ENCODE data around the gene CCDC50.

CCDC50 gene

DNA sequence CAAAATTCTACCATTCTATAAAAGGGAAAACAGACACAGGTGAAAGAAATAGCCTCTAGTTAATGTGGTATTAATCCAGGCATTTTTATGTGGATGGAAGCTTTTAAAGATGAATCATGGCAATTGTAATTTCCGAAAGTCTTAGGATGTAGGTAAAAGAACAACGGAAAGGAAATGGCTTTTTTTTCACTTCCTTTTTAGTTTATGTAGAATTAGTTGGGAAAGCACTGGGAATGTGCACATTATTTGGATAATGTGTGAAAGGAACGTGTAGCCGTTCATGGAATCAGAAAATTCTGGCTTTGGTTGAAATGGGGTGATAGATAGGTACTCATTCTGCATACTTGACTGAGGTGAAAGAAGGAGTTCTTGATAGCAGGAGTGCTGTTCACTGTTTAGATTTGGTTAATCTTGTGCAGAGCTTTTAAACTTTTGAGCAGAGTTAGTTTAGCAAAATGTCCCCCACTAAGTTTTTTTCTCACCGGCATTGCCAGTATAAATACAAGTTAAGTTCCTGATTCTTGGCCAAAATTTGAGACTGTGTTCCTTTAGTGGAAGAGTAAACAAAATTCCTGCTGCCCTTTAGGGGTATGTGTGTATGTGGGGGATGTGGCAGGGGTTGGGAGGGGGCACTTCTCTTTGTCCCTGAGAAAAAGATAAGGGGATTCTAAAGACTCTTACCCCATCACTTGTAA, 21.3 kb downstream of the CCDC50 start:
- peaks cover 96% of the 10 kb centered on the region for H3K79me2 ChIP-seq (ENCODE audit: control insufficient read depth, insufficient read depth, low read length, unreplicated experiment)
- peak overlapping the region; percentile 35 for H3K27ac ChIP-seq (ENCODE audit: low read depth, low read length)
- peak overlapping the region; percentile 10; the same call in 1 of the 2 replicates for H3K4me3 ChIP-seq (ENCODE audit: low read depth, low read length)
- no peak overlapping the region for H2AFZ ChIP-seq (ENCODE audit: low read length, unreplicated experiment)
- no peaks in the 10 kb centered on the region for H3K27me3 ChIP-seq (ENCODE audit: insufficient read depth, low read length)
- H3K36me3 ChIP-seq (ENCODE audit: insufficient read depth, low read length), result no peaks in the 10 kb centered on the region
- H3K4me1 ChIP-seq (ENCODE audit: control insufficient read depth, insufficient read depth, low read length, unreplicated experiment), result peaks cover 32% of the 10 kb centered on the region

DNA sequence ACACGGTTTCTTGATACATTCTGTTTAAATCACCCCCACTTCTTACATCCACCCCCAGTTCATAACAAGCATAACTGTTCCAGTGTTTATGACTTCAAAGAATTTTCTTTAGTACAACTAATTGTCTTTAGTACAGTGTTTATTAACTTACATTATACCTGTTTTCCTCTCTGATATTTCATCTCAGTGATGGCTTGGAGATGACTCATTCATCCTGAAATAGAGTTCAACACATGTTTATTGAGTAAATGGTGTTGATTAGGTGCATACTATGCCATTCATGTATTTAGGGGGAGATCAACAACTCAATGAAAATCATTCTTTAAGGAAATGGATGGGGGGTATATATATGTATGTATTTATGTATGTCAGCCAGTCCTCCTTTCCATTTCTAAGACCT, 22.8 kb downstream of the CCDC50 start:
- peaks cover 43% of the 10 kb centered on the region for H3K4me1 ChIP-seq (ENCODE audit: control insufficient read depth, insufficient read depth, low read length, unreplicated experiment)
- no peaks in the 10 kb centered on the region for H3K27me3 ChIP-seq (ENCODE audit: insufficient read depth, low read length)
- H3K4me3 ChIP-seq (ENCODE audit: low read depth, low read length), result no peak overlapping the region
- no peak overlapping the region for H2AFZ ChIP-seq (ENCODE audit: low read length, unreplicated experiment)
- no peaks in the 10 kb centered on the region for H3K36me3 ChIP-seq (ENCODE audit: insufficient read depth, low read length)
- no peak overlapping the region for H3K27ac ChIP-seq (ENCODE audit: low read depth, low read length)
- H3K79me2 ChIP-seq (ENCODE audit: control insufficient read depth, insufficient read depth, low read length, unreplicated experiment), result peaks cover 91% of the 10 kb centered on the region

- Histone ChIP-seq H3K27ac (ENCODE audit: low read depth, low read length) (no peak overlapping the region), H3K27me3 (ENCODE audit: insufficient read depth, low read length) (no peaks in the 10 kb centered on the region), H3K36me3 (ENCODE audit: insufficient read depth, low read length) (0 out of 2 replicates have a peak, but pooled peaks cover 3% of the 10 kb centered on the region), H2AFZ (ENCODE audit: low read length, unreplicated experiment) (no peak overlapping the region), H3K4me1 (ENCODE audit: control insufficient read depth, insufficient read depth, low read length, unreplicated experiment) (peaks cover 47% of the 10 kb centered on the region), H3K79me2 (ENCODE audit: control insufficient read depth, insufficient read depth, low read length, unreplicated experiment) (peaks cover 88% of the 10 kb centered on the region), H3K4me3 (ENCODE audit: low read depth, low read length) (no peak overlapping the region)
Observed at GRCh38 chr3:191353022-191353777, 24.0 kb downstream of the CCDC50 start.

DNA sequence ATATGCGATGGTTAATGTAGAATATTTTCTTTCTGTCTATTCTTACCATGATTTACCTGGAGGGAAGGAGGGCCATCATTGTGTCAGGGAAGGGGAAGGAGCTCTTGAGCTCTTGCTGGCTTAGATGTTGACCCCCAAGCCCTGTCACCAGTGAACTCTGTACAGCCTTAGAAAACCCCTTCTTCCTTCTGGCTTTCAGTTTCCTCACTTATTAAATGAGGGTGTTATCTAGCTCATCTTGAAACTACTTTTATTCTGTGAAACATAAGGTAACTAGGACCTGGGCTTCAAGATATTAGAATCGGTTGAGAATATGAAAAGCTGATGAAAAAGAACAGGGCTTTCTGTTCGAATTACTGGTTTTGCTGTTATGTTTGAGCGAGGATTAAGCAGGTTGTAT, 26.2 kb downstream of the CCDC50 start:
- no peaks in the 10 kb centered on the region for H3K27me3 ChIP-seq (ENCODE audit: insufficient read depth, low read length)
- H3K4me1 ChIP-seq (ENCODE audit: control insufficient read depth, insufficient read depth, low read length, unreplicated experiment), result peaks cover 41% of the 10 kb centered on the region
- H3K4me3 ChIP-seq (ENCODE audit: low read depth, low read length), result no peak overlapping the region
- no peak overlapping the region for H3K27ac ChIP-seq (ENCODE audit: low read depth, low read length)
- peaks cover 69% of the 10 kb centered on the region for H3K79me2 ChIP-seq (ENCODE audit: control insufficient read depth, insufficient read depth, low read length, unreplicated experiment)
- no peak overlapping the region for H2AFZ ChIP-seq (ENCODE audit: low read length, unreplicated experiment)
- H3K36me3 ChIP-seq (ENCODE audit: insufficient read depth, low read length), result peaks cover 23% of the 10 kb centered on the region; the same call in 1 of the 2 replicates

GRCh38 chr3:191356631-191357439, 27.6 kb downstream of the CCDC50 start:
- Histone ChIP-seq H3K79me2 (ENCODE audit: control insufficient read depth, insufficient read depth, low read length, unreplicated experiment) (peaks cover 55% of the 10 kb centered on the region), H3K4me3 (ENCODE audit: low read depth, low read length) (peak overlapping the region; percentile 39; the same call in 1 of the 2 replicates), H3K4me1 (ENCODE audit: control insufficient read depth, insufficient read depth, low read length, unreplicated experiment) (peaks cover 27% of the 10 kb centered on the region), H3K36me3 (ENCODE audit: insufficient read depth, low read length) (peaks cover 32% of the 10 kb centered on the region; the same call in 1 of the 2 replicates), H3K27me3 (ENCODE audit: insufficient read depth, low read length) (no peaks in the 10 kb centered on the region), H2AFZ (ENCODE audit: low read length, unreplicated experiment) (no peak overlapping the region), H3K27ac (ENCODE audit: low read depth, low read length) (peak overlapping the region; percentile 69)

DNA sequence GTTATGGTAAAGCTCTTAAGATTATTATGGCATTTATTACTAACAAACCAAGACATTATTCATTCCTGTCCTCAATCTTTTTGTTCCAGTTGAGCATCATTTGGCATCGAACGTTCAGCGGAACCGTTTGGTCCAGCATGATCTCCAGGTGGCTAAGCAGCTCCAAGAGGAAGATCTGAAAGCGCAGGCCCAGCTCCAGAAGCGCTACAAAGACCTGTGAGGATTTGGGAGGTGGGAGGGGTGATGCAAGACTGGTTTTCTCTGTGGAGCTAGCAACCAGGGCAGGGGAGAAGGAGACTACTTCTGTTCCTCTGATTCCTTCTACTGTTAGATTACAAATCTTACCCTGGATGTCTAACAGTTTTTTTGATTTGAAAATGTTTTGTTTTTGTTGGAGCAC, 28.7 kb downstream of the CCDC50 start:
- no peaks in the 10 kb centered on the region for H3K27me3 ChIP-seq (ENCODE audit: insufficient read depth, low read length)
- no peak overlapping the region for H3K4me3 ChIP-seq (ENCODE audit: low read depth, low read length)
- no peak overlapping the region for H2AFZ ChIP-seq (ENCODE audit: low read length, unreplicated experiment)
- no peak overlapping the region for H3K27ac ChIP-seq (ENCODE audit: low read depth, low read length)
- peaks cover 22% of the 10 kb centered on the region for H3K4me1 ChIP-seq (ENCODE audit: control insufficient read depth, insufficient read depth, low read length, unreplicated experiment)
- H3K79me2 ChIP-seq (ENCODE audit: control insufficient read depth, insufficient read depth, low read length, unreplicated experiment), result peaks cover 45% of the 10 kb centered on the region
- peaks cover 39% of the 10 kb centered on the region; the same call in 1 of the 2 replicates for H3K36me3 ChIP-seq (ENCODE audit: insufficient read depth, low read length)

- Histone ChIP-seq H2AFZ (ENCODE audit: low read length, unreplicated experiment) (no peak overlapping the region), H3K27me3 (ENCODE audit: insufficient read depth, low read length) (no peaks in the 10 kb centered on the region), H3K27ac (ENCODE audit: low read depth, low read length) (no peak overlapping the region), H3K36me3 (ENCODE audit: insufficient read depth, low read length) (peaks cover 44% of the 10 kb centered on the region; the same call in 1 of the 2 replicates), H3K79me2 (ENCODE audit: control insufficient read depth, insufficient read depth, low read length, unreplicated experiment) (peaks cover 35% of the 10 kb centered on the region), H3K4me3 (ENCODE audit: low read depth, low read length) (no peak overlapping the region), H3K4me1 (ENCODE audit: control insufficient read depth, insufficient read depth, low read length, unreplicated experiment) (peaks cover 22% of the 10 kb centered on the region)
Observed at GRCh38 chr3:191358929-191359328, 29.7 kb downstream of the CCDC50 start.

GRCh38 chr3:191360620-191361019, 31.4 kb downstream of the CCDC50 start:
- H2AFZ ChIP-seq (ENCODE audit: low read length, unreplicated experiment), result no peak overlapping the region
- H3K4me1 ChIP-seq (ENCODE audit: control insufficient read depth, insufficient read depth, low read length, unreplicated experiment), result peaks cover 18% of the 10 kb centered on the region
- H3K79me2 ChIP-seq (ENCODE audit: control insufficient read depth, insufficient read depth, low read length, unreplicated experiment), result peaks cover 20% of the 10 kb centered on the region
- no peak overlapping the region for H3K27ac ChIP-seq (ENCODE audit: low read depth, low read length)
- H3K36me3 ChIP-seq (ENCODE audit: insufficient read depth, low read length), result peaks cover 44% of the 10 kb centered on the region
- no peaks in the 10 kb centered on the region for H3K27me3 ChIP-seq (ENCODE audit: insufficient read depth, low read length)
- no peak overlapping the region for H3K4me3 ChIP-seq (ENCODE audit: low read depth, low read length)

- H3K36me3 ChIP-seq (ENCODE audit: insufficient read depth, low read length), result peaks cover 44% of the 10 kb centered on the region
Observed at GRCh38 chr3:191361456-191361855, 32.3 kb downstream of the CCDC50 start.

DNA sequence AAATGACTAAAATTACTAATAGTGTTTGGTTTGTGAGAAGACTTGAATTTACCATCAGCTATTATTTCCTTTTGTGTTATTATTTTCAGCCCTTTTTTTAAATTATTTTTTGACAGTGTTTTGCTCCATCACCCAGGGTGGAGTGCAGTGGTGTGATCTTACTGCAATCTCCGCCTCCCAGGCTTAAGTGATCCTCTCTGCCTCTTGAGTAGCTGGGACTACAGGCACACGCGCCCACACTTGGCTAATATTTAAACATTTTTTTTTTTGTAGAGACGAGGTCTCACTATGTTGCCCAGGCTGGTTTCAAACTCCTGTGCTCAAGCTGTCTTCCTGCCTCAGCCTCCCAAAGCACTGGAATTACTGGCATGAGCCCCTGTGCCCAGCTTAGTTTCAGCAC, 32.8 kb downstream of the CCDC50 start:
- no peak overlapping the region for H2AFZ ChIP-seq (ENCODE audit: low read length, unreplicated experiment)
- H3K27ac ChIP-seq (ENCODE audit: low read depth, low read length), result no peak overlapping the region
- peaks cover 12% of the 10 kb centered on the region for H3K79me2 ChIP-seq (ENCODE audit: control insufficient read depth, insufficient read depth, low read length, unreplicated experiment)
- no peak overlapping the region for H3K4me3 ChIP-seq (ENCODE audit: low read depth, low read length)
- H3K27me3 ChIP-seq (ENCODE audit: insufficient read depth, low read length), result no peaks in the 10 kb centered on the region
- peaks cover 44% of the 10 kb centered on the region for H3K36me3 ChIP-seq (ENCODE audit: insufficient read depth, low read length)
- H3K4me1 ChIP-seq (ENCODE audit: control insufficient read depth, insufficient read depth, low read length, unreplicated experiment), result peaks cover 17% of the 10 kb centered on the region

More at GRCh38 chr3:191361456-191361855, 32.3 kb downstream of the CCDC50 start:
- no peaks in the 10 kb centered on the region for H3K27me3 ChIP-seq (ENCODE audit: insufficient read depth, low read length)
- H3K79me2 ChIP-seq (ENCODE audit: control insufficient read depth, insufficient read depth, low read length, unreplicated experiment), result peaks cover 13% of the 10 kb centered on the region
- no peak overlapping the region for H3K27ac ChIP-seq (ENCODE audit: low read depth, low read length)
- H2AFZ ChIP-seq (ENCODE audit: low read length, unreplicated experiment), result no peak overlapping the region
- no peak overlapping the region for H3K4me3 ChIP-seq (ENCODE audit: low read depth, low read length)
- peaks cover 16% of the 10 kb centered on the region for H3K4me1 ChIP-seq (ENCODE audit: control insufficient read depth, insufficient read depth, low read length, unreplicated experiment)

Data from ACC112 (cell line).